Tibial nerve (tissue), 4 donors: ENCODE measurements around the gene NFKBIB.
A peak's percentile ranks its signal among the peaks of the same experiment; 100 is the strongest.

ENCODE experiments used
- CTCF ChIP-seq, 5 experiments: fragments of 200-600 bp in 3 of 5; fragments of 450-650 bp in 2 of 5; sonication (generic) in 3 of 5; IDR thresholded peaks; one replicate each; pipeline ENCODE4 v1.5.1; 2016 to 2019; ENCODE audit warnings: antibody characterized with exemption in 5 of 5, mild to moderate bottlenecking in 3 of 5, moderate library complexity in 2 of 5
- EP300 ChIP-seq, 2 donors: sonication (generic); formaldehyde crosslinking; IDR thresholded peaks; one replicate each; pipeline ENCODE4 v1.6.1; 2017; ENCODE audit warnings: antibody characterized with exemption in 2 of 2, mild to moderate bottlenecking in 1 of 2
- POLR2A ChIP-seq, 2 donors: fragments of 450-650 bp; IDR thresholded peaks; one replicate each; pipeline ENCODE4 v1.6.1; 2017; ENCODE audit warnings: antibody characterized with exemption in 2 of 2, mild to moderate bottlenecking in 2 of 2, moderate library complexity in 2 of 2

GRCh38 chr19:38850436-38850975, 49.3 kb upstream of the NFKBIB start:
- TF ChIP-seq CTCF (IDR thresholded peaks at IDR 0.05) (peak in 2 of 5 experiments; percentile 59 to 69), EP300 (IDR thresholded peaks at IDR 0.05) (peak; percentile 87 to 99), POLR2A (IDR thresholded peaks at IDR 0.05) (peak; percentile 94 to 99)
